DMS79 treated with DMSO at 0.1 percent for 48 hours (cell line): Measurements from ENCODE around the gene ITGB8.

Experiments used
- DNase-seq: peaks from one replicate; lab custom pipeline; 2025; lab: John Stamatoyannopoulos, UW

Gene ITGB8

GRCh38 chr7:20431146-20431545 is 100.4 kb downstream of the ITGB8 start:
- DNase-seq: no peak

GRCh38 chr7:20432071-20432470 is 101.4 kb downstream of the ITGB8 start:
- DNase-seq: no peak

- DNase-seq: no peak
Measured at GRCh38 chr7:20435305-20435704, 104.6 kb downstream of the ITGB8 start.

- DNase-seq: no peak
Measured at GRCh38 chr7:20438248-20438647, 107.5 kb downstream of the ITGB8 start.

- no peak for DNase-seq
Measured at GRCh38 chr7:20438694-20439376, 108.1 kb downstream of the ITGB8 start.

- no peak for DNase-seq
Measured at GRCh38 chr7:20439416-20440185, 108.9 kb downstream of the ITGB8 start.

GRCh38 chr7:20440472-20441105 is 109.9 kb downstream of the ITGB8 start:
- DNase-seq: no peak

GRCh38 chr7:20441346-20441745 is 110.6 kb downstream of the ITGB8 start:
- DNase-seq: no peak

GRCh38 chr7:20441991-20442441 is 111.3 kb downstream of the ITGB8 start:
- DNase-seq: no peak

GRCh38 chr7:20442951-20443350 is 112.3 kb downstream of the ITGB8 start:
- DNase-seq: no peak

- no peak for DNase-seq
Measured at GRCh38 chr7:20444030-20444800, 113.5 kb downstream of the ITGB8 start.

GRCh38 chr7:20447021-20447650 is 116.4 kb downstream of the ITGB8 start:
- no peak for DNase-seq

- no peak for DNase-seq
Measured at GRCh38 chr7:20449176-20449575, 118.5 kb downstream of the ITGB8 start.

GRCh38 chr7:20450536-20450935 is 119.8 kb downstream of the ITGB8 start:
- no peak for DNase-seq

- DNase-seq: no peak
Measured at GRCh38 chr7:20454202-20454601, 123.5 kb downstream of the ITGB8 start.

GRCh38 chr7:20456701-20457100 is 126.0 kb downstream of the ITGB8 start:
- DNase-seq: no peak

GRCh38 chr7:20458521-20458920 is 127.8 kb downstream of the ITGB8 start:
- DNase-seq: no peak

- no peak for DNase-seq
Measured at GRCh38 chr7:20459419-20459818, 128.7 kb downstream of the ITGB8 start.

GRCh38 chr7:20464891-20465290 is 134.2 kb downstream of the ITGB8 start:
- no peak for DNase-seq
